HepG2 (cell line): ENCODE measurements around the gene NDRG3. TPM values are rescaled to one million over a fixed set of nuclear protein-coding genes. Genes with fewer than 3 reads are reported as not detected.
A peak's percentile ranks its signal among the peaks of the same experiment; 100 is the strongest.

ENCODE experiments used
- CC2D1A ChIP-seq: sonication (generic); formaldehyde crosslinking; IDR thresholded peaks from 2 replicates; pipeline ENCODE4 v1.8.1; 2023; ENCODE audit warnings: mild to moderate bottlenecking, missing genetic modification reagents
- DPF2 ChIP-seq: sonication (generic); formaldehyde crosslinking; IDR thresholded peaks from 2 replicates; pipeline ENCODE4 v1.4.0; 2020; ENCODE audit warnings: mild to moderate bottlenecking, low read depth, missing genetic modification reagents, borderline replicate concordance
- GATA4 ChIP-seq: sonication (generic); IDR thresholded peaks from 2 replicates; pipeline ENCODE4 v1.6.1; 2016; ENCODE audit warnings: antibody characterized with exemption, low read depth, borderline replicate concordance
- HDAC6 ChIP-seq: fragments of 200-600 bp; sonication (generic); IDR thresholded peaks from 2 replicates; pipeline ENCODE4 v1.7.0; 2017; ENCODE audit warnings: mild to moderate bottlenecking, antibody characterized with exemption, low read length, low read depth
- HNF4G ChIP-seq, 2 experiments: sonication (generic) in 1 of 2; formaldehyde crosslinking in 1 of 2; IDR thresholded peaks; 2 replicates each; pipeline versions ENCODE4 v1.4.0 to v1.6.1; 2011 to 2020; ENCODE audit warnings: borderline replicate concordance in 2 of 2, low read depth in 2 of 2, mild to moderate bottlenecking in 2 of 2, low read length in 1 of 2, missing genetic modification reagents in 1 of 2, moderate library complexity in 1 of 2
- RXRB ChIP-seq: IDR thresholded peaks from 2 replicates; pipeline ENCODE4 v1.6.1; 2016; ENCODE audit warnings: borderline replicate concordance, missing genetic modification reagents, missing compliant biosample characterization
- SMYD3 ChIP-seq: sonication (generic); formaldehyde crosslinking; IDR thresholded peaks from 2 replicates; pipeline ENCODE4 v1.8.1; 2023; ENCODE audit warnings: mild to moderate bottlenecking, missing genetic modification reagents
- TRIM24 ChIP-seq: sonication (generic); formaldehyde crosslinking; IDR thresholded peaks from 2 replicates; pipeline ENCODE4 v1.8.0; 2022; ENCODE audit warnings: mild to moderate bottlenecking, missing genetic modification reagents
- TSC22D2 ChIP-seq: sonication (generic); formaldehyde crosslinking; IDR thresholded peaks from 2 replicates; pipeline ENCODE4 v1.5.1; 2020; ENCODE audit warnings: missing genetic modification reagents, mild to moderate bottlenecking, borderline replicate concordance
- ZBTB21 ChIP-seq: sonication (generic); formaldehyde crosslinking; IDR thresholded peaks from 2 replicates; pipeline ENCODE4 v1.4.0; 2020; ENCODE audit warnings: missing genetic modification reagents
- ZNF24 ChIP-seq: fragments of 450-650 bp; IDR thresholded peaks from 2 replicates; pipeline ENCODE4 v1.6.1; 2017; ENCODE audit warnings: antibody characterized with exemption, mild to moderate bottlenecking
- ZNF549 ChIP-seq: sonication (generic); formaldehyde crosslinking; IDR thresholded peaks from 2 replicates; pipeline ENCODE4 v1.5.0; 2020; ENCODE audit warnings: missing genetic modification reagents
- ZNF564 ChIP-seq: sonication (generic); formaldehyde crosslinking; IDR thresholded peaks from 2 replicates; pipeline ENCODE4 v1.8.1; 2023; ENCODE audit warnings: mild to moderate bottlenecking, missing genetic modification reagents
- ZNF770 ChIP-seq: sonication (generic); formaldehyde crosslinking; IDR thresholded peaks from 2 replicates; pipeline ENCODE4 v1.5.0; 2020; ENCODE audit warnings: mild to moderate bottlenecking, missing genetic modification reagents
- ZSCAN12 ChIP-seq: sonication (generic); formaldehyde crosslinking; IDR thresholded peaks from 2 replicates; pipeline ENCODE4 v1.9.0; 2021; ENCODE audit warnings: mild to moderate bottlenecking, missing genetic modification reagents
- polyA plus RNA-seq, 8 experiments: library from polyadenylated mRNA; depleted of rRNA in 3 of 8; stranded (reverse) in 7 of 8; unstranded in 1 of 8; fragments of >200 nt; fragmentation: Illumina TruSeq in 4 of 8; extraction: Trizol in 4 of 8; gene quantifications; 2 replicates each; pipeline versions ENCODE4 v1.2.1 to v1.2.3, GENCODE V29; 2011 to 2016; ENCODE audit warnings: low read depth in 4 of 8, missing spikeins in 1 of 8, mixed read lengths in 1 of 8; ENCODE audit not compliant: insufficient read depth in 1 of 8
- total RNA-seq, 5 experiments: library from RNA; depleted of rRNA; stranded (reverse); fragments of >200 nt; fragmentation: Illumina TruSeq; extraction: Trizol; gene quantifications; 2 replicates each; pipeline ENCODE4 v1.2.3, GENCODE V29; 2016; ENCODE audit warnings: low read depth in 1 of 5
- TF ChIP-seq, protein P1 (sequence below): IDR thresholded peaks from 2 replicates; pipeline ENCODE4 v1.6.1; 2016; ENCODE audit warnings: low read depth, missing genetic modification reagents, missing compliant biosample characterization
- TF ChIP-seq, protein P2 (sequence below): fragments of 450-650 bp; IDR thresholded peaks from 2 replicates; pipeline ENCODE4 v1.6.1; 2016
- TF ChIP-seq, protein P3 (sequence below): sonication (generic); formaldehyde crosslinking; IDR thresholded peaks from 2 replicates; pipeline ENCODE4 v1.8.0; 2022; ENCODE audit warnings: missing genetic modification reagents, mild to moderate bottlenecking, inconsistent platforms, borderline replicate concordance

NDRG3 gene
- total and polyA plus RNA-seq, 2 of the 13 experiments (the other 11 are each of a cell fraction or from before 2014, with no cell fraction given), result 36.0 to 40.5 TPM

DNA sequence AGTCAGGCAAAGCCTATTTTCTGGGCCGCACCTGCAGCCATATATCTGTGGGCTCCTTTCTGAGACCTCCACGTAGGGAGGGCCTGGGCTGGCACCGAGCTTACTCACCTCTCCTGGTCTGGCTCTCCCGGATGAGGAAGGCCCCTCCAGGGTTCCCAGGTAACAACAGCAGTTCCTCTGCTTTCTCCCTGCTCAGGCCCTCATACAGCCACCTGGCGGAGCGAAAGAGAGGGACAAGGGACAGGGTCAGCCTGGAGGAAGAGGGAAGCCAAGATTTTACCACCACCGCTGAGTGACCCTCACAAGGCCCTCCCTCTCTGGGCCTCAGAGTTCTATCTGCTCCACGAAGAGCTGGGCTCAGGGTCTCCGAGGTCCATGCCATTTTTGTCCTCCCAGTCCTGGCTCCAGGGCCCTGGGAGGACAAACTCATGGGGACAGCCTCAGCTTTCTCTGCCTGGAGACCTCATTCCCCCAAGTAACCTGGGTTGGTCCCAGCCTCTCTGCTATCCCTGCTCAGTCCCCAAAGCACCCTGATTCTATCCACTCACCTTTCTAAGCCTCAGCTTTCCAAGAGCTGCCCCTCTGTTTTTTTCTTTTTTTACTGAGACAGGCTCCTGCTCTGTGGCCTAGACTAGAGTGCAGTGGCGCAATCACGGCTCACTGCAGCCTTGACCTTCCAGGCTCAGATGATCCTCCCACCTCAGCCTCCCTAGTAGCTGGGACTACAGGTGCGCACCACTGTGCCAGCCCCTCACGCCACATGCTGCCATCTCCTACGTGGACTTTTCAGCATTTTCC lies 113.2 kb downstream of the NDRG3 start (continued):
- TF ChIP-seq HDAC6 (no peak), DPF2 (CRISPR knock-in tag) (0 out of 2 replicates have a peak, but pooled peaks have one; percentile 42), SMYD3 (CRISPR knock-in tag) (no peak), GATA4 (0 out of 2 replicates have a peak, but pooled peaks have one; percentile 29), ZBTB21 (CRISPR knock-in tag) (no peak), ZNF549 (no peak), RXRB (CRISPR knock-in tag) (peak; percentile 23), TSC22D2 (0 out of 2 replicates have a peak, but pooled peaks have one; percentile 41), ZNF770 (peak; percentile 100), TRIM24 (CRISPR knock-in tag) (no peak), HNF4G (IDR thresholded peaks at IDR 0.05; ENCODE audit: borderline replicate concordance, low read depth, low read length) (0 out of 2 replicates have a peak, but pooled peaks have one; percentile 6), HNF4G (CRISPR knock-in tag; IDR thresholded peaks at IDR 0.05; ENCODE audit: borderline replicate concordance, low read depth) (peak; percentile 82), CC2D1A (no peak), ZNF564 (0 out of 2 replicates have a peak, but pooled peaks have one; percentile 66), ZSCAN12 (no peak), ZNF24 (no peak)
- TF ChIP-seq, protein P1, sequence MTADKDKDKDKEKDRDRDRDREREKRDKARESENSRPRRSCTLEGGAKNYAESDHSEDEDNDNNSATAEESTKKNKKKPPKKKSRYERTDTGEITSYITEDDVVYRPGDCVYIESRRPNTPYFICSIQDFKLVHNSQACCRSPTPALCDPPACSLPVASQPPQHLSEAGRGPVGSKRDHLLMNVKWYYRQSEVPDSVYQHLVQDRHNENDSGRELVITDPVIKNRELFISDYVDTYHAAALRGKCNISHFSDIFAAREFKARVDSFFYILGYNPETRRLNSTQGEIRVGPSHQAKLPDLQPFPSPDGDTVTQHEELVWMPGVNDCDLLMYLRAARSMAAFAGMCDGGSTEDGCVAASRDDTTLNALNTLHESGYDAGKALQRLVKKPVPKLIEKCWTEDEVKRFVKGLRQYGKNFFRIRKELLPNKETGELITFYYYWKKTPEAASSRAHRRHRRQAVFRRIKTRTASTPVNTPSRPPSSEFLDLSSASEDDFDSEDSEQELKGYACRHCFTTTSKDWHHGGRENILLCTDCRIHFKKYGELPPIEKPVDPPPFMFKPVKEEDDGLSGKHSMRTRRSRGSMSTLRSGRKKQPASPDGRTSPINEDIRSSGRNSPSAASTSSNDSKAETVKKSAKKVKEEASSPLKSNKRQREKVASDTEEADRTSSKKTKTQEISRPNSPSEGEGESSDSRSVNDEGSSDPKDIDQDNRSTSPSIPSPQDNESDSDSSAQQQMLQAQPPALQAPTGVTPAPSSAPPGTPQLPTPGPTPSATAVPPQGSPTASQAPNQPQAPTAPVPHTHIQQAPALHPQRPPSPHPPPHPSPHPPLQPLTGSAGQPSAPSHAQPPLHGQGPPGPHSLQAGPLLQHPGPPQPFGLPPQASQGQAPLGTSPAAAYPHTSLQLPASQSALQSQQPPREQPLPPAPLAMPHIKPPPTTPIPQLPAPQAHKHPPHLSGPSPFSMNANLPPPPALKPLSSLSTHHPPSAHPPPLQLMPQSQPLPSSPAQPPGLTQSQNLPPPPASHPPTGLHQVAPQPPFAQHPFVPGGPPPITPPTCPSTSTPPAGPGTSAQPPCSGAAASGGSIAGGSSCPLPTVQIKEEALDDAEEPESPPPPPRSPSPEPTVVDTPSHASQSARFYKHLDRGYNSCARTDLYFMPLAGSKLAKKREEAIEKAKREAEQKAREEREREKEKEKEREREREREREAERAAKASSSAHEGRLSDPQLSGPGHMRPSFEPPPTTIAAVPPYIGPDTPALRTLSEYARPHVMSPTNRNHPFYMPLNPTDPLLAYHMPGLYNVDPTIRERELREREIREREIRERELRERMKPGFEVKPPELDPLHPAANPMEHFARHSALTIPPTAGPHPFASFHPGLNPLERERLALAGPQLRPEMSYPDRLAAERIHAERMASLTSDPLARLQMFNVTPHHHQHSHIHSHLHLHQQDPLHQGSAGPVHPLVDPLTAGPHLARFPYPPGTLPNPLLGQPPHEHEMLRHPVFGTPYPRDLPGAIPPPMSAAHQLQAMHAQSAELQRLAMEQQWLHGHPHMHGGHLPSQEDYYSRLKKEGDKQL, result no peak
- TF ChIP-seq, protein P2, sequence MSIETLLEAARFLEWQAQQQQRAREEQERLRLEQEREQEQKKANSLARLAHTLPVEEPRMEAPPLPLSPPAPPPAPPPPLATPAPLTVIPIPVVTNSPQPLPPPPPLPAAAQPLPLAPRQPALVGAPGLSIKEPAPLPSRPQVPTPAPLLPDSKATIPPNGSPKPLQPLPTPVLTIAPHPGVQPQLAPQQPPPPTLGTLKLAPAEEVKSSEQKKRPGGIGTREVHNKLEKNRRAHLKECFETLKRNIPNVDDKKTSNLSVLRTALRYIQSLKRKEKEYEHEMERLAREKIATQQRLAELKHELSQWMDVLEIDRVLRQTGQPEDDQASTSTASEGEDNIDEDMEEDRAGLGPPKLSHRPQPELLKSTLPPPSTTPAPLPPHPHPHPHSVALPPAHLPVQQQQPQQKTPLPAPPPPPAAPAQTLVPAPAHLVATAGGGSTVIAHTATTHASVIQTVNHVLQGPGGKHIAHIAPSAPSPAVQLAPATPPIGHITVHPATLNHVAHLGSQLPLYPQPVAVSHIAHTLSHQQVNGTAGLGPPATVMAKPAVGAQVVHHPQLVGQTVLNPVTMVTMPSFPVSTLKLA, result no peak
- TF ChIP-seq, protein P3, sequence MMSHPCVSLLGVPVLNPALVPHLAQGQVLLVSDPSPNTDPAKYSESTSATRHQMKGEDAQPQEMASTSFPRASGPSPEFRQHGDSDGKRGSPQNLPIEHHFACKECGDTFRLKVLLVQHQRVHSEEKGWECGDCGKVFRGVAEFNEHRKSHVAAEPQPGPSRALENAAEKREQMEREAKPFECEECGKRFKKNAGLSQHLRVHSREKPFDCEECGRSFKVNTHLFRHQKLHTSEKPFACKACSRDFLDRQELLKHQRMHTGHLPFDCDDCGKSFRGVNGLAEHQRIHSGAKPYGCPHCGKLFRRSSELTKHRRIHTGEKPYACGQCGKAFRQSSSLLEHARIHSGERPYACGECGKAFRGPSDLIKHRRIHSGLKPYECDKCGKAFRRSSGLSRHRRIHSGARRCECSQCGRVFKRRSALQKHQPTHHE (CRISPR knock-in tag), result no peak
